ACC112 (cell line): ENCODE data around the gene INSIG1.

Experiments
- H2AFZ ChIP-seq: fragments of 200-600 bp; sonication (generic); one replicate; pipeline ENCODE4 v1.6.0; 2017; ENCODE audit warnings: antibody characterized with exemption, low read length; ENCODE audit not compliant: unreplicated experiment
- H3K27ac ChIP-seq: fragments of 200-600 bp; sonication (generic); 2 replicates; pipeline ENCODE4 v1.5.1; 2014; ENCODE audit warnings: low read depth, mild to moderate bottlenecking, antibody characterized with exemption, low read length, moderate library complexity
- H3K27me3 ChIP-seq: fragments of 200-600 bp; sonication (generic); 2 replicates; pipeline ENCODE4 v1.6.1; 2014; ENCODE audit warnings: mild to moderate bottlenecking, antibody characterized with exemption, low read length, moderate library complexity, mixed read lengths; ENCODE audit not compliant: insufficient read depth
- H3K36me3 ChIP-seq: fragments of 200-600 bp; sonication (generic); 2 replicates; pipeline ENCODE4 v1.6.1; 2016; ENCODE audit warnings: mild to moderate bottlenecking, antibody characterized with exemption, low read length, moderate library complexity, mixed read lengths; ENCODE audit not compliant: insufficient read depth
- H3K4me1 ChIP-seq: fragments of 200-600 bp; sonication (generic); one replicate; pipeline ENCODE4 v1.6.1; 2016; ENCODE audit warnings: low read length, mixed read lengths; ENCODE audit not compliant: insufficient read depth, unreplicated experiment, control insufficient read depth
- H3K4me3 ChIP-seq: fragments of 200-600 bp; sonication (generic); 2 replicates; pipeline ENCODE4 v1.5.1; 2014; ENCODE audit warnings: mild to moderate bottlenecking, low read depth, low read length
- H3K79me2 ChIP-seq: fragments of 200-600 bp; sonication (generic); one replicate; pipeline ENCODE4 v1.6.0; 2016; ENCODE audit warnings: low read length; ENCODE audit not compliant: control insufficient read depth, unreplicated experiment, insufficient read depth

The INSIG1 gene

DNA sequence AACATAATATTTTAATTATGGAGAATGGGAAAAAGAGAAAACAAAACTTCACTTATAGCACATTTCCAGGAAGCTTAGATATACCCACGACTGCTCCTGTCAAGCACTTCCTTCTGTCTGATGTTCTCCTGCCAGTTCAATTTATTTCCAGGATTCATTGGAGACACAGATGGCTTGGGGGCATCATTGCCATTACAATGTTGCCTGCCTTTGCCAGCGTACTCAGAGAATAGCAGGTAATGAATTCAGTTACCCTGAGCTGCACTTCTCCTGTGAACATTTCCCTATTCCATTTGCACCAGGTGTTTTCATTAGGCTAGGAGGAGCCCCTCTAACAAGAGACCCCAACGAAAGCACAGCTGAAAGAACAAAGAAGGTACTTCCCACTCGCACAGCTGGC is 33.7 kb downstream of the INSIG1 start:
- no peak overlapping the region for H3K27ac ChIP-seq
- no peaks in the 10 kb centered on the region for H3K4me1 ChIP-seq
- no peaks in the 10 kb centered on the region for H3K36me3 ChIP-seq
- H3K4me3 ChIP-seq: no peak overlapping the region
- peaks cover 60% of the 10 kb centered on the region for H3K27me3 ChIP-seq
- H3K79me2 ChIP-seq: no peaks in the 10 kb centered on the region
- no peak overlapping the region for H2AFZ ChIP-seq

DNA sequence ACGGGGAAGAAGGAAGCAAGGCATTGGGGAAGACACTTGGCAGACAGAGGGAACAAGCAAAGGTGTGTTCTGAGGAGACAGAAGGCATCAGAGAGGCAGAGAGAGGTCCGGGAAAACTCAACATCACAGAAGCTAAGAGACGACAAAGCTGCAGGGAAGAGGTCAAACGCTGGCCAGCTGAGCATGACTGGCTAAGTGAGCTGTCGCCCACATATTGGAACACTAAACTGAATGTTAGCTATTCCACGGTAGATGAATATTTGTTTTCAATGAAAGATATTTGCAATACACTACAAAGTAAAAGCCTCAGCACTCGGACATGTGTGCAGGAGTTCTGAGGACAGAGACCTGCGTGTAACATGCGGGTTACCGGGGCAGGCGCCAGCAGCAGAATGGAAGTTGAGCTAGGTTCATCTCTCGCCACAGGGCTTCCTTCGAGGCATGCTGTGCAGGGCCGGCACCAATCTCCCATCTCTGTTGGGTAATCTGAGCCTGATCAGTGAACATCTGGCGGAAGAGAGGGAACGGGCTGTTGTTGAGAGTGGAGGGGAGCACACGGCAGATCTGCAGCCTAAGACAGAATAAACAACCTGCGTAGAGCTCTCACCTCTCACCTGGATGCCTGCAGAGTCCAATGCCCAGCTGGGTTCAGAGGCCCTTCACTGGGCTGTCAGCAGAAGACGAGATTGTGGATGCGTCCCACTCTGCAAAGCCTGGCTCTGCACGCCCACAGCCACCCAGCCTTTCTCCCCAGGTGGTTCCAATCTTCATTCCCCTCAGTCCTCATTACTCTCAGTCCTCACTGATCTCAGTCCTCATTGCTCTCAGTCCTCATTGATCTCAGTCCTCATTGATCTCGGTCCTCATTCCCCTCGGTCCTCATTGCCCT is 35.9 kb downstream of the INSIG1 start:
- H3K79me2 ChIP-seq: no peaks in the 10 kb centered on the region

DNA sequence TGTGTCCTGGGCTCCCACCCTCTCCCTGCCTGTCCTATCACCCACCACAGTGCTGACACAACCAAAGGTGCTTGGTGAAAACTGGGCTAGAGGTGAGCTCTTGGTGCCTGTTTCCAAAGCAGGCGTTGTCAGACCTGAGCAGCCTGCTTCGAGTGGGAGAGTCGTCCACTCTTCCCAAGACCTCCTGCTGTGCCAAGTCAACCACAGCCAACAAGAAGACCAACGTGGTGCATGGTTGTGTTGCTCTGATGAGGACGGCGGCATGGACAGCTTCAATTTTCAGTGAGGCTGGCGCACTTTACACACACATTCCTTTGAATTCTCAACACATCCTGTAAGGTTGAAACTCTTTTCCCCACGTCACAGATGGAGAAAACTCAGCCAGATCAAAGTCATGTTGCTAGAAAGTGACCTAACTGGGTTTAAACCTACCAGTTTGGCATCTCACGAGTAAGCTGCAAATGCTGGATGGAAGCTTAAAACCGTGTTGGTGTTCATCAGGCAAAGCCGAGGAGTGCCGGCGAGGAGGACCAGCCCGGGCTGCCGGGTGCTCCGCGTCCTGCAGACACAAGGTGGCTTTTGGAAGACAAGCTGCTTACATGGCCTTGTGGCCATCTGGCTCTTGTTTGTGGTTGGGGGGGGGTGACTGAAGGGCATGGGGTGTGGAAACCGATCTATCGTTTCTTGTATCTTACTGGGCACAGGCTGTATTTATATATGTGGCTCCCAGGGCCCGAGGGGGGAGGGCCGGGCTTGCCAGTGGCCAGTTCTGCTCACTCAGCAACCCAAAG is 39.3 kb downstream of the INSIG1 start:
- Histone ChIP-seq H3K4me1 (no peaks in the 10 kb centered on the region), H3K4me3 (no peak overlapping the region), H3K79me2 (no peaks in the 10 kb centered on the region), H3K36me3 (no peaks in the 10 kb centered on the region), H3K27me3 (peaks cover 71% of the 10 kb centered on the region), H2AFZ (no peak overlapping the region), H3K27ac (no peak overlapping the region)

More for the DNA sequence above, 35.9 kb downstream of the INSIG1 start:
- H3K27me3 ChIP-seq: peaks cover 72% of the 10 kb centered on the region
- H3K36me3 ChIP-seq: no peaks in the 10 kb centered on the region
- no peak overlapping the region for H3K4me3 ChIP-seq
- H2AFZ ChIP-seq: no peak overlapping the region
- H3K27ac ChIP-seq: no peak overlapping the region
- no peaks in the 10 kb centered on the region for H3K4me1 ChIP-seq

DNA sequence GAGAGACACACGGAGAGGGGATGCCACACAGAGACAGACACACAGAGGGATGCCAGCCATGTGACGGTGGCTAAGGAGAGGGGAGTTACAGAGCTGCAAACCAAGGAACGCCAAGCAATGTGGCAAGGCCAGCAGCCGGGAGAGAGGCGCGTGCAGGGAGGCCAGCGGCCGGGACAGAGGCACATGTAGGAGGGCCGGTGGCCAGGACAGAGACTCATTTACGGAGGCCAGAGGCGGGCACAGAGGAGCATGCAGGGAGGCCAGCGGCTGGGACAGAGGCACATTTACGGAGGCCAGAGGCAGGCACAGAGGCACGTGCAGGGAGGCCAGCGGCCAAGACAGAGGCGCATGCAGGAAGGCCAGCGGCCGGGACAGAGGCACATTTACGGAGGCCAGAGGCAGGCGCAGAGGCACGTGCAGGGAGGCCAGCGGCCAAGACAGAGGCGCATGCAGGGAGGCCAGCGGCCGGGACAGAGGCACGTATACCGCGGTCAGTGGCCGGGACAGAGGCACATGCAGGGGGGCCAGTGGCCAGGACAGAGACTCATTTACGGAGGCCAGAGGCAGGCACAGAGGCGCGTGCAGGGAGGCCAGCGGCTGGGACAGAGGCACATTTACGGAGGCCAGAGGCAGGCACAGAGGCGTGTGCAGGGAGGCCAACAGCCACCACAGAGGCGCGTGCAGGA is 40.4 kb downstream of the INSIG1 start:
- no peaks in the 10 kb centered on the region for H3K36me3 ChIP-seq
- H3K27ac ChIP-seq: no peak overlapping the region
- H3K4me3 ChIP-seq: no peak overlapping the region
- H2AFZ ChIP-seq: no peak overlapping the region
- H3K4me1 ChIP-seq: no peaks in the 10 kb centered on the region
- H3K27me3 ChIP-seq: peaks cover 70% of the 10 kb centered on the region
- no peaks in the 10 kb centered on the region for H3K79me2 ChIP-seq

DNA sequence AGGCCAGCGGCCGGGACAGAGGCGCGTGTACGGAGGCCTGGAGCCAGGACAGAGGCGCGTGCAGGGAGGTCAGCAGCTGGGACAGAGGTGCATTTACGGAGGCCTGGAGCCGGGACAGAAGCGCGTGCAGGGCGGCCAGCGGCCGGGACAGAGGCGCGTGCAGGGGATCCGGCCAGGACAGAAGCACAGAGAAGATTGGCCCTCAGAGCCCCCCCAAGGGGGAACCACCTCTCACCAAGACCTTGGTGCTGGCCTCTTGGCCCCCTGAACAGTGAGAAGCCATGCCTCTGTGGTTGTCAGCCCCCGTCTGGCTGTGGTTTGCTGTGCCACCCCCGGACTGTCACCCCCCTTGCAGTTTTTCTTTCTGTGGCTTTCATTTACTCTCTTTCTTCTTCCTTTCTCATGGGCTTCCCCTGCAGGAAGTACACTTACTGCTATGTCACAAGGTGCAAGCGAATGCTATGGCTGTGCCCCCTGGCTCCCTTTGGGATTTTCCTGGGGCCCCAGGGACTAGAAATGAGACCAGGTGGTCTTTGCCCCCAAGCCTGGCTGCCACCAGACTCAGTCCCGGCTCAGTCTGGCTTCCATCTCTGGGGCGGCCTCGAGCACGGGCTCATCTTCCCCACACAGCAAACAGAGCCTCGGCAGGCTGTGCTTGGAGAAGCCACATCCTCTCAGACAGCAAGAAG is 41.1 kb downstream of the INSIG1 start:
- Histone ChIP-seq H3K27ac (no peak overlapping the region), H3K27me3 (peaks cover 72% of the 10 kb centered on the region), H3K36me3 (no peaks in the 10 kb centered on the region), H3K4me3 (no peak overlapping the region), H3K79me2 (no peaks in the 10 kb centered on the region), H2AFZ (no peak overlapping the region), H3K4me1 (no peaks in the 10 kb centered on the region)

DNA sequence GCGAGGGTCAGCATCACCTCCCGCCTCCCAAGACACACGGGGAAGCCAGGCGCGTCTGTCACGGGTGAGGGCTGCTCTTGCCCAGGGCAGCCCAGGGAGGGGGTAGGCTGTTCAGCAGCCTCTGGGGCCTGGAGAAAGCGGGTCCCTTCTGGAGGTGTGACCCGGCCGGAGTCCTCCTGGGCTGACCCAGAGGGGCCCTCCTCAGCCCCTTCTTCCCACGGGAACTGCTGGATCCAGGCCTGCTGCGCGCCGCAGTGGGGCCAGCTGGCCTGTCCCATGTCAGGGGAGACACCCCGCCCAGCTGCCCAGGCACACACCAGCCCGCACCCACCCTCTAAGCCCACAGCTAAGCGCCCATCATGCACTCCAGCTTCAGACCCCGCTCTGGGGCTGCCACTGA is 41.8 kb downstream of the INSIG1 start:
- Histone ChIP-seq H3K79me2 (no peaks in the 10 kb centered on the region), H2AFZ (no peak overlapping the region), H3K27ac (no peak overlapping the region), H3K27me3 (peaks cover 66% of the 10 kb centered on the region), H3K4me3 (no peak overlapping the region), H3K36me3 (no peaks in the 10 kb centered on the region), H3K4me1 (no peaks in the 10 kb centered on the region)

DNA sequence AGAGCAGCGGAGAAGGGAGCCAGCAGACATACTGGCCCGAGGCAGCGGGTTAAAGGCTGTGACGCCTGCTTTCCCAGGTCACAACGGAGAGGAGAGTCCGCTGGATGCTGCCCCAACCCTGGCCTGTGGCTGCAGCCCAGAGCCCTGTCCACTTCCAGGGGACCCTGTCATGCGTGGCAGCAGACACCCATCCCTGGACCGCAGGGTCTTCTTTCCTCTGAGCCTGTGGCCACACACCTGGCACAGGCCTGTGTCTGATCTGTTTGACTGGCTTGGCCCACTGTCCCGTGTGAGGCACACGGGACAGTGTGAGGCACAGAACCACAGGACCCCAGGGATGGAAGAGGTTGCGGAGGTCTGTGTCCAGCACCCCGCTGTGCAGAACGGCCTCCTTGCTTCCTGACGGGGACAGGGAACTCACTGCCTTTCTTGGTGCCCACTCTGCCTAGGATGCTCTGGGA is 42.4 kb downstream of the INSIG1 start:
- H3K79me2 ChIP-seq: no peaks in the 10 kb centered on the region

DNA sequence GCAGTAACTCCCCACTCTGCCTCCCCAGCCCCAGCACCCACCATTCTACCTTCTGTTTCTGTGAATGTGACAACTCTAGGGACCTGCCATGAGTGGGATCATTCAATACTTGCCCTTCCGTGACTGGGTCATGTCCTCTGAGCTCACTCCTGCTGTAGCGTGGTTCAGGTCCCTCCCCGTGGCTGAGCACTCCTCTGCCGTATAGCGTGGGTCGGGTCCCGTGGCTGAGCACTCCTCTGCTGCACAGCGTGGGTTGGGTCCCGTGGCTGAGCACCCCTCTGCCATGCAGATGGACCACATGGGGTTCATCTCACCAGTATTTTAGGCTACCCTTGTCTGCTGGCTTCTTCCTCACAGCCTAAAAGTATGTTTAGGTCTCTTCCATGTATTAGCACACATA is 43.0 kb downstream of the INSIG1 start:
- Histone ChIP-seq H2AFZ (no peak overlapping the region), H3K36me3 (no peaks in the 10 kb centered on the region), H3K4me1 (no peaks in the 10 kb centered on the region), H3K27me3 (peaks cover 60% of the 10 kb centered on the region), H3K27ac (no peak overlapping the region), H3K79me2 (no peaks in the 10 kb centered on the region), H3K4me3 (no peak overlapping the region)

More for the DNA sequence above, 42.4 kb downstream of the INSIG1 start:
- no peak overlapping the region for H3K27ac ChIP-seq
- H3K4me3 ChIP-seq: no peak overlapping the region
- H3K27me3 ChIP-seq: peaks cover 60% of the 10 kb centered on the region
- H2AFZ ChIP-seq: no peak overlapping the region
- no peaks in the 10 kb centered on the region for H3K36me3 ChIP-seq
- no peaks in the 10 kb centered on the region for H3K4me1 ChIP-seq

DNA sequence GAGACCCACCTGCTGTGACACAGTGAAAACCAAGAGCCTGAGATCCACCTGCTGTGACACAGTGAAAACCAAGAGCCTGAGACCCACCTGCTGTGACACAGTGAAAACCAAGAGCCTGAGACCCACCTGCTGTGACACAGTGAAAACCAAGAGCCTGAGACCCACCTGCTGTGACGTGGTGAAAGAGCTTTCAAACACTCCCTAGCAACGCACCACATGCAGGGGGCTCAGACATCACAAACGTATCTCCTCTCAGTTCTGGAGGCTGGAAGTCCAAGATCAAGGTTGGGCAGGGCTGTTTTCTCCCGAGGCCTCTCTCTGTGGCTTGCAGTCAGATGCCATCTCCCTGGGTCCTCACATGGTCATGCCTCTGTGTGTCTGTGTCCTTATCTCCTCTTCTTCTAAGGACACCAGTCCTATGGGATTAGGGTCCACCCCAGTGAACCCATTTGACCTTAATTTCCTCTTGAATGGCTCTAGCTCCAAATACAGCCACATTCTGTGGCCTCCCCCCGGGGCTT is 43.8 kb downstream of the INSIG1 start:
- H3K27ac ChIP-seq: no peak overlapping the region
- H3K79me2 ChIP-seq: no peaks in the 10 kb centered on the region
- no peak overlapping the region for H2AFZ ChIP-seq
- H3K4me3 ChIP-seq: no peak overlapping the region
- H3K27me3 ChIP-seq: peaks cover 52% of the 10 kb centered on the region
- H3K36me3 ChIP-seq: no peaks in the 10 kb centered on the region
- no peaks in the 10 kb centered on the region for H3K4me1 ChIP-seq

DNA sequence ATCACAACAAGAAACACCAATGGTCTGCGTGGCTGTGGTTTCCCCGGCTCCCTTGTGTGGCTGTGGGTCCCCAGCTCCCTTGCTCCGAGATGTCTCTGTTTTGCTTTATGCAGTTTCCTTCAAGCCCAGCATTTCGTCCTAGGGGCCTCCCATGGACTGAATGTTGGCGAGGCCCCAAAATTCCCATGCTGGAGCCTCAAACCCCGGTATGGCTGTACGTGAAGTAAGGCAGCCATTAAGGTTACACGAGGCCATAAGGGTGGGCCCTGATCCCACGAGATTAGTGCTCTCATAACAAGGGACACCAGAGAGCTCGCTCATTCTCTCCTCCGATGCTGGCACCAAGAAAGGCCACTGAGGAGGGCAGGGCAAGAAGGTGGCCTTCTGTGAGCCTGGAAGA is 44.6 kb downstream of the INSIG1 start:
- Histone ChIP-seq H2AFZ (no peak overlapping the region), H3K27ac (no peak overlapping the region), H3K36me3 (no peaks in the 10 kb centered on the region), H3K79me2 (no peaks in the 10 kb centered on the region), H3K4me1 (no peaks in the 10 kb centered on the region), H3K4me3 (no peak overlapping the region), H3K27me3 (peaks cover 44% of the 10 kb centered on the region)
